Neural cell (in vitro differentiated cells): ENCODE results near the gene EN2. TPM values are rescaled to one million over a fixed set of nuclear protein-coding genes. Genes with fewer than 3 reads are reported as not detected.

Experiments
- H2AFZ ChIP-seq: fragments of 200-600, 300-800 bp; sonication (generic), shearing (Covaris generic); 2 replicates; pipeline ENCODE4 v1.6.0; 2014; ENCODE audit warnings: low read depth, mild to moderate bottlenecking, antibody characterized with exemption, low read length, moderate library complexity
- H3F3A ChIP-seq: fragments of 200-600 bp; shearing (Covaris generic); 2 replicates; pipeline ENCODE4 v1.6.1; 2016; ENCODE audit warnings: mild to moderate bottlenecking, moderate library complexity, mixed read lengths, antibody characterized with exemption, low read length; ENCODE audit not compliant: insufficient read depth, poor library complexity, severe bottlenecking
- H3K27ac ChIP-seq: fragments of 200-600, 300-800 bp; sonication (generic), shearing (Covaris generic); 2 replicates; pipeline ENCODE4 v1.5.1; 2014; ENCODE audit warnings: mild to moderate bottlenecking, low read length, moderate library complexity
- H3K27me3 ChIP-seq: fragments of 300-800, 200-600 bp; sonication (generic), shearing (Covaris generic); 2 replicates; pipeline ENCODE4 v1.6.0; 2014; ENCODE audit warnings: mild to moderate bottlenecking, low read depth, low read length, moderate library complexity; ENCODE audit not compliant: insufficient read depth
- H3K36me3 ChIP-seq: fragments of 300-800, 200-600 bp; sonication (generic), shearing (Covaris generic); 2 replicates; pipeline ENCODE4 v1.5.1; 2014; ENCODE audit warnings: mild to moderate bottlenecking, antibody characterized with exemption, low read length, moderate library complexity; ENCODE audit not compliant: insufficient read depth
- H3K4me2 ChIP-seq: fragments of 300-800, 200-600 bp; sonication (generic), shearing (Covaris generic); 2 replicates; pipeline ENCODE4 v1.6.0; 2014; ENCODE audit warnings: mild to moderate bottlenecking, low read length
- H3K4me3 ChIP-seq: fragments of 300-800, 200-600 bp; sonication (generic), shearing (Covaris generic); 2 replicates; pipeline ENCODE4 v1.5.1; 2014; ENCODE audit warnings: mild to moderate bottlenecking, low read length, moderate library complexity
- H3K79me2 ChIP-seq: fragments of 200-600 bp; shearing (Covaris generic); replicated peaks from 2 replicates; pipeline ENCODE4 v1.6.0; 2014; ENCODE audit warnings: mild to moderate bottlenecking, low read length, moderate library complexity; ENCODE audit not compliant: insufficient read depth
- H3K9ac ChIP-seq: fragments of 300-800, 200-600 bp; sonication (generic), shearing (Covaris generic); 2 replicates; pipeline ENCODE4 v1.6.1; 2016; ENCODE audit warnings: mild to moderate bottlenecking, low read length, mixed read lengths
- H3K9me2 ChIP-seq: fragments of 200-600 bp; shearing (Covaris generic); 2 replicates; pipeline ENCODE4 v1.6.1; 2016; ENCODE audit warnings: mild to moderate bottlenecking, low read length, mixed read lengths; ENCODE audit not compliant: insufficient read depth
- H3K9me3 ChIP-seq: fragments of 200-600, 300-800 bp; sonication (generic), shearing (Covaris generic); 2 replicates; pipeline ENCODE4 v1.6.1; 2016; ENCODE audit warnings: mild to moderate bottlenecking, mixed run types, low read length, moderate library complexity, mixed read lengths
- H4K20me1 ChIP-seq: fragments of 200-600 bp; shearing (Covaris generic); 2 replicates; pipeline ENCODE4 v1.6.1; 2016; ENCODE audit warnings: mild to moderate bottlenecking, mixed run types; ENCODE audit not compliant: insufficient read depth
- EP300 ChIP-seq: fragments of 450-650 bp; conservative IDR thresholded peaks from 2 replicates; pipeline ENCODE4 v1.6.1; 2014; ENCODE audit warnings: antibody characterized with exemption, mild to moderate bottlenecking, moderate library complexity; ENCODE audit not compliant: poor library complexity, severe bottlenecking
- EZH2 ChIP-seq: fragments of 200-600, 300-800 bp; shearing (Covaris generic), sonication (generic); IDR thresholded peaks from 2 replicates; pipeline ENCODE4 v1.6.1; 2014; ENCODE audit warnings: antibody characterized with exemption, low read length, borderline replicate concordance, mild to moderate bottlenecking; ENCODE audit not compliant: insufficient read depth, poor library complexity, severe bottlenecking
- MXI1 ChIP-seq: fragments of 450-650 bp; conservative IDR thresholded peaks from 2 replicates; pipeline ENCODE4 v1.6.1; 2014; ENCODE audit warnings: antibody characterized with exemption, mild to moderate bottlenecking; ENCODE audit not compliant: poor library complexity, severe bottlenecking
- POLR2AphosphoS5 ChIP-seq: IDR thresholded peaks from 2 replicates; pipeline ENCODE4 v1.6.1; 2012
- RAD21 ChIP-seq: fragments of 450-650 bp; conservative IDR thresholded peaks from 2 replicates; pipeline ENCODE4 v1.6.1; 2014; ENCODE audit warnings: antibody characterized with exemption, mild to moderate bottlenecking, moderate library complexity
- SMC3 ChIP-seq: fragments of 450-650 bp; conservative IDR thresholded peaks from 2 replicates; pipeline ENCODE4 v1.6.1; 2014; ENCODE audit warnings: antibody characterized with exemption, mild to moderate bottlenecking, moderate library complexity; ENCODE audit not compliant: poor library complexity
- TAF1 ChIP-seq: IDR thresholded peaks from 2 replicates; pipeline ENCODE4 v1.6.1; 2012; ENCODE audit warnings: low read depth
- polyA plus RNA-seq: library from polyadenylated mRNA; depleted of rRNA; stranded (reverse); fragments of >200 nt; gene quantifications from 2 replicates; pipeline ENCODE4 v1.2.3, GENCODE V29; 2014
- TF ChIP-seq, protein P1 (sequence below): IDR thresholded peaks from 2 replicates; pipeline ENCODE4 v1.6.1; 2012; ENCODE audit warnings: borderline replicate concordance
- TF ChIP-seq, protein P2 (sequence below): fragments of 450-650 bp; IDR thresholded peaks from 2 replicates; pipeline ENCODE4 v1.5.1; 2014; ENCODE audit warnings: antibody characterized with exemption, mild to moderate bottlenecking, moderate library complexity; ENCODE audit not compliant: poor library complexity, severe bottlenecking

EN2 gene
- polyA plus RNA-seq, 1 donor from 2014 or later, result not detected

DNA sequence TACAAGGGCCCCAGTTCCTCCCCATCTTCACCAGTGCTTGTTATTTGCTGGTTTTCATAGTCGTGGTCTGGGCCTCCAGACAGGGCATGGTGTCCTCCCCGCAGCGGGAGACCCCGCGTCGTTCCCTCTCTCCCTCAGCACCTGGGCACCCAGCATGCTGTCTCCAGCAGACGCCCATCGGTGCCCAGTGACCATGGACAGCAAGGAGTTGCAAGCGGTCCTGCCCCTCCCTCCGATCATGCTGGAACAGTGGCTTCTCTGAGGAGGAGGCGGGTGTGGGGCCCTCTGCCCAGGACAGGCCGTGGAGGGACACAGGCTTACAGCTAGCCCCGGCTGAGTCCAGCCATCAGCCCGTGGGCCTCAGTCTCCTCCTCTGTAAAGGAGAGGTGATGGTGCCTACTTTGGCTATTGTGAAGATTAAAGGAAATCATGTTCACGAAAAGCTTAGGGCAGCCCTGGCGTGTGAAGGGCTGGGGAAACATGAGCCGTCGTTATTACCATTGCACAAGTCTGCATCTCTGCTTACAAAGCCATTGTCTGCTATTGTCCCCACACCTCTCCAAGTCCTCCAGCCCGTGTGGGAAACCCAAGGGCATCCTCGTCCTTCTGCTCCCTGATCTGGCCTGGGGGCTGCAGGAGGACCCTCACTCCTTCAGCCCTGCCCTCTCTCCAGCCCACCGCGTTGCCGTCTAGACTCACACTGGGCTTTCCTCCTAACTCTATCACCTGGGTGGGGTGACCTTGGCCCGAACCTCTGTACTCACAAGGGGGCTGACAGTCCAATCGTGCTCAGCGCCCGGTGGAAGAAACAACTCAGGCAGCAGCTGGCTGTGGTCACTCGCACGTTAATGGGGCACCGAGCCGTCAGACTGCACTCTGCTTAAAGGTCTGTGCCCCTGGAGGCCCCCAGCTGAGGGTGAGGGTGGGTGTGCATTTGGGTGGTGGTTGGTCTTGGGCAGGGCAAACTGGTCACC is 29.9 kb downstream of the EN2 start:
- Histone ChIP-seq H3K9ac (no peak overlapping the region), H3F3A (no peaks in the 10 kb centered on the region), H3K36me3 (no peaks in the 10 kb centered on the region), H4K20me1 (no peaks in the 10 kb centered on the region), H3K9me2 (no peaks in the 10 kb centered on the region), H2AFZ (no peak overlapping the region), H3K9me3 (no peaks in the 10 kb centered on the region), H3K4me3 (no peak overlapping the region), H3K79me2 (no peaks in the 10 kb centered on the region), H3K27ac (no peak overlapping the region), H3K27me3 (peaks cover 11% of the 10 kb centered on the region), H3K4me2 (no peak overlapping the region)
- TF ChIP-seq EZH2 (no peak), TAF1 (no peak), RAD21 (no peak), EP300 (no peak), MXI1 (no peak), SMC3 (no peak), POLR2AphosphoS5 (no peak)
- TF ChIP-seq, protein P1, sequence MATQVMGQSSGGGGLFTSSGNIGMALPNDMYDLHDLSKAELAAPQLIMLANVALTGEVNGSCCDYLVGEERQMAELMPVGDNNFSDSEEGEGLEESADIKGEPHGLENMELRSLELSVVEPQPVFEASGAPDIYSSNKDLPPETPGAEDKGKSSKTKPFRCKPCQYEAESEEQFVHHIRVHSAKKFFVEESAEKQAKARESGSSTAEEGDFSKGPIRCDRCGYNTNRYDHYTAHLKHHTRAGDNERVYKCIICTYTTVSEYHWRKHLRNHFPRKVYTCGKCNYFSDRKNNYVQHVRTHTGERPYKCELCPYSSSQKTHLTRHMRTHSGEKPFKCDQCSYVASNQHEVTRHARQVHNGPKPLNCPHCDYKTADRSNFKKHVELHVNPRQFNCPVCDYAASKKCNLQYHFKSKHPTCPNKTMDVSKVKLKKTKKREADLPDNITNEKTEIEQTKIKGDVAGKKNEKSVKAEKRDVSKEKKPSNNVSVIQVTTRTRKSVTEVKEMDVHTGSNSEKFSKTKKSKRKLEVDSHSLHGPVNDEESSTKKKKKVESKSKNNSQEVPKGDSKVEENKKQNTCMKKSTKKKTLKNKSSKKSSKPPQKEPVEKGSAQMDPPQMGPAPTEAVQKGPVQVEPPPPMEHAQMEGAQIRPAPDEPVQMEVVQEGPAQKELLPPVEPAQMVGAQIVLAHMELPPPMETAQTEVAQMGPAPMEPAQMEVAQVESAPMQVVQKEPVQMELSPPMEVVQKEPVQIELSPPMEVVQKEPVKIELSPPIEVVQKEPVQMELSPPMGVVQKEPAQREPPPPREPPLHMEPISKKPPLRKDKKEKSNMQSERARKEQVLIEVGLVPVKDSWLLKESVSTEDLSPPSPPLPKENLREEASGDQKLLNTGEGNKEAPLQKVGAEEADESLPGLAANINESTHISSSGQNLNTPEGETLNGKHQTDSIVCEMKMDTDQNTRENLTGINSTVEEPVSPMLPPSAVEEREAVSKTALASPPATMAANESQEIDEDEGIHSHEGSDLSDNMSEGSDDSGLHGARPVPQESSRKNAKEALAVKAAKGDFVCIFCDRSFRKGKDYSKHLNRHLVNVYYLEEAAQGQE, result no peak
- TF ChIP-seq, protein P2, sequence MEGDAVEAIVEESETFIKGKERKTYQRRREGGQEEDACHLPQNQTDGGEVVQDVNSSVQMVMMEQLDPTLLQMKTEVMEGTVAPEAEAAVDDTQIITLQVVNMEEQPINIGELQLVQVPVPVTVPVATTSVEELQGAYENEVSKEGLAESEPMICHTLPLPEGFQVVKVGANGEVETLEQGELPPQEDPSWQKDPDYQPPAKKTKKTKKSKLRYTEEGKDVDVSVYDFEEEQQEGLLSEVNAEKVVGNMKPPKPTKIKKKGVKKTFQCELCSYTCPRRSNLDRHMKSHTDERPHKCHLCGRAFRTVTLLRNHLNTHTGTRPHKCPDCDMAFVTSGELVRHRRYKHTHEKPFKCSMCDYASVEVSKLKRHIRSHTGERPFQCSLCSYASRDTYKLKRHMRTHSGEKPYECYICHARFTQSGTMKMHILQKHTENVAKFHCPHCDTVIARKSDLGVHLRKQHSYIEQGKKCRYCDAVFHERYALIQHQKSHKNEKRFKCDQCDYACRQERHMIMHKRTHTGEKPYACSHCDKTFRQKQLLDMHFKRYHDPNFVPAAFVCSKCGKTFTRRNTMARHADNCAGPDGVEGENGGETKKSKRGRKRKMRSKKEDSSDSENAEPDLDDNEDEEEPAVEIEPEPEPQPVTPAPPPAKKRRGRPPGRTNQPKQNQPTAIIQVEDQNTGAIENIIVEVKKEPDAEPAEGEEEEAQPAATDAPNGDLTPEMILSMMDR, result no peak

DNA sequence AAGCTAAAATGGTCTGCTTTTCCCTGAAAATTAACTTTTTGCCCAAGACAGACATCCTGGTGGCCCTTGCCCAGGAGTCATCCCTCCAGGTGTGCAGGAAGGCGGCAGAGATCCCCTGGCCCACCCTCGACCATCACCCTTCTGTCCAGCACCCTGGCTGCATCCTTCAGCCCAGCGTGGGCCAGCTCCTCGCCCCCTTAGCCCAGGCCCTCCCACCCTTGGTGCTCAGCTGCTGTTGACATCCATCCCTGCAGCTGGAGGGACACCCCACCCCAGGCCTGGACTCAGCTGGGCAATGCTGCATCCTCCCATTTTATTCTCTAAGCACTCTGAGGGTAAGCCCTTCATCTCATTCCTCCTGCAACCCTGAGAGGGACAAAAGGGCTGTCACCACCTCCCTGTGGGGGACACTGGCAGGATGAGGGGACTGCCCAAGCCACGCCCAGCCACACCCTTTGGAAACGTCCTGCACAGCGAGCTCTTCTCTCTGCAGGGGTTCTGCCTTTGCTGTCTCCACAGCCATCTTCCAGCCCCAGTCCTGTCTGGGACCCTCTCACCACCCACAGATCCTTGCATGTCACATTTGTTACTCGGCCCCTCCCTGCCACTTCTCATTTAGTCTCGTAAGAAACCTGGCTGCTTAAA is 30.7 kb downstream of the EN2 start:
- no peaks in the 10 kb centered on the region for H3K9me2 ChIP-seq
- H4K20me1 ChIP-seq, result no peaks in the 10 kb centered on the region
- H3K4me2 ChIP-seq, result no peak overlapping the region
- H3F3A ChIP-seq, result no peaks in the 10 kb centered on the region
- no peak overlapping the region for H3K4me3 ChIP-seq
- H3K36me3 ChIP-seq, result no peaks in the 10 kb centered on the region
- peaks cover 10% of the 10 kb centered on the region for H3K27me3 ChIP-seq
- H2AFZ ChIP-seq, result no peak overlapping the region
- H3K79me2 ChIP-seq, result no peaks in the 10 kb centered on the region
- TF ChIP-seq, protein P1, result no peak
- no peak for TF ChIP-seq POLR2AphosphoS5
- no peak overlapping the region for H3K9ac ChIP-seq
- H3K9me3 ChIP-seq, result no peaks in the 10 kb centered on the region
- H3K27ac ChIP-seq, result no peak overlapping the region
